GM18907 (cell line): ENCODE data around the gene SERTAD4.
"Not testable (repeated sequence)": the region's sequence is repeated elsewhere in the genome, so short reads cannot be mapped to it uniquely, and the experiment has no call there.

ENCODE experiments used
- ATAC-seq: cut with Tn5 transposase; IDR thresholded peaks from one replicate; pipeline ENCODE4 v1.9.1; 2021; ENCODE audit warnings: mild to moderate bottlenecking, moderate library complexity; ENCODE audit not compliant: unreplicated experiment

The SERTAD4 gene

GRCh38 chr1:210232511-210233215 is at the start of gene SERTAD4:
SERTAD4 (plus strand) TSS chr1:210232796; CDS start chr1:210237961, 5,165 bp downstream.
- no peak for ATAC-seq

- ATAC-seq: no peak
Measured at GRCh38 chr1:210185063-210185462, 47.5 kb upstream of the SERTAD4 start.

- ATAC-seq: not testable (repeated sequence)
Measured at GRCh38 chr1:210187849-210188606, 44.6 kb upstream of the SERTAD4 start.

GRCh38 chr1:210189426-210189825 is 43.2 kb upstream of the SERTAD4 start:
- ATAC-seq: no peak

- ATAC-seq: no peak
Measured at GRCh38 chr1:210195635-210196160, 36.9 kb upstream of the SERTAD4 start.

GRCh38 chr1:210196266-210196665 is 36.3 kb upstream of the SERTAD4 start:
- ATAC-seq: not testable (repeated sequence)

- ATAC-seq: no peak
Measured at GRCh38 chr1:210198840-210199239, 33.8 kb upstream of the SERTAD4 start.

GRCh38 chr1:210200124-210200736 is 32.4 kb upstream of the SERTAD4 start:
- no peak for ATAC-seq

GRCh38 chr1:210201681-210202080 is 30.9 kb upstream of the SERTAD4 start:
- no peak for ATAC-seq

- ATAC-seq: no peak
Measured at GRCh38 chr1:210207597-210208450, 24.8 kb upstream of the SERTAD4 start.

- no peak for ATAC-seq
Measured at GRCh38 chr1:210213335-210213734, 19.3 kb upstream of the SERTAD4 start.

GRCh38 chr1:210214573-210215409 is 17.8 kb upstream of the SERTAD4 start:
- ATAC-seq: no peak

- no peak for ATAC-seq
Measured at GRCh38 chr1:210217482-210217881, 15.1 kb upstream of the SERTAD4 start.

- no peak for ATAC-seq
Measured at GRCh38 chr1:210218047-210218446, 14.5 kb upstream of the SERTAD4 start.

- no peak for ATAC-seq
Measured at GRCh38 chr1:210222340-210223006, 10.1 kb upstream of the SERTAD4 start.

- no peak for ATAC-seq
Measured at GRCh38 chr1:210223226-210223904, 9.2 kb upstream of the SERTAD4 start.

GRCh38 chr1:210228158-210228557 is 4.4 kb upstream of the SERTAD4 start:
- no peak for ATAC-seq

GRCh38 chr1:210230149-210230695 is 2.4 kb upstream of the SERTAD4 start:
- no peak for ATAC-seq
